Type B pancreatic cell (in vitro differentiated cells): ENCODE data around the gene MAST4. TPM values are rescaled to one million over a fixed set of nuclear protein-coding genes. Genes with fewer than 3 reads are reported as not detected.

Experiments
- DNase-seq: peaks from one replicate; pipeline ENCODE4 v3.0.0; 2021; ENCODE audit warnings: mixed read lengths; ENCODE audit not compliant: unreplicated experiment; ENCODE audit errors: extremely low spot score
- H3K27ac Mint-ChIP-seq: 2 replicates; pipeline ENCODE4 v1.8.0; 2021; ENCODE audit warnings: mild to moderate bottlenecking, mixed read lengths
- H3K27me3 Mint-ChIP-seq: 2 replicates; pipeline ENCODE4 v1.8.0; 2021; ENCODE audit warnings: mixed read lengths
- H3K36me3 Mint-ChIP-seq: 2 replicates; pipeline ENCODE4 v1.8.0; 2021; ENCODE audit warnings: mixed read lengths
- H3K4me1 Mint-ChIP-seq: one replicate; pipeline ENCODE4 v1.8.0; 2021; ENCODE audit warnings: mixed read lengths; ENCODE audit not compliant: unreplicated experiment
- H3K4me3 Mint-ChIP-seq: 2 replicates; pipeline ENCODE4 v1.8.0; 2021; ENCODE audit warnings: mild to moderate bottlenecking, mixed read lengths
- H3K9me3 Mint-ChIP-seq: 2 replicates; pipeline ENCODE4 v1.8.0; 2021; ENCODE audit warnings: mixed read lengths
- CTCF ChIP-seq: fragments of 200-600 bp; sonication (generic); conservative IDR thresholded peaks from 2 replicates; pipeline ENCODE4 v1.5.0; 2021; ENCODE audit warnings: antibody characterized with exemption, mild to moderate bottlenecking
- total RNA-seq: library from RNA; stranded (reverse); gene quantifications from 2 replicates; pipeline ENCODE4 v1.2.1, GENCODE V29; 2021; ENCODE audit warnings: low replicate concordance

Gene MAST4
- total RNA-seq, 1 donor from 2014 or later: 23.0 TPM

DNA sequence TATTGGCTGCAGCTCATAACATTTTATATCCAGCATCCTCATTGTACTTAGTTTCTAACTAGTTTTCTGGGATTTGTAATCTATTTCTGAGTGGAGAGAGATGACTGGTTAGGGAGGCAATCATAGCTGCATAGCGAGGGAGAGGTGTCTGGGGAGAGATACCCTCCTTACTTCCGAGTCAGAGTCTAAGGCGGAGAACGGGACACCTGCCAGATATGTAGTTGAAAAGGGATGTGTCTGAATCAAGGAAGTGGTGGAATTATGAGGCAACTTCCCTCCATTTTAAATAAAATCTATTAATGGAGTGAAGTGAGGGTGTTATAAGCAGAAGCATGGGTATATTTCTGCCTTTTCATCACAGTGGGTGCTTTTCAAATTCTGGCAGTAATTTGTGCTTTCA, 126.5 kb downstream of the MAST4 start:
- no peak overlapping the region for H3K4me3 Mint-ChIP-seq
- H3K27ac Mint-ChIP-seq: no peak overlapping the region
- H3K36me3 Mint-ChIP-seq: no peaks in the 10 kb centered on the region
- DNase-seq: no peak
- peaks cover 12% of the 10 kb centered on the region for H3K4me1 Mint-ChIP-seq
- no peaks in the 10 kb centered on the region for H3K9me3 Mint-ChIP-seq
- no peak for TF ChIP-seq CTCF
- H3K27me3 Mint-ChIP-seq: peaks cover 4% of the 10 kb centered on the region

DNA sequence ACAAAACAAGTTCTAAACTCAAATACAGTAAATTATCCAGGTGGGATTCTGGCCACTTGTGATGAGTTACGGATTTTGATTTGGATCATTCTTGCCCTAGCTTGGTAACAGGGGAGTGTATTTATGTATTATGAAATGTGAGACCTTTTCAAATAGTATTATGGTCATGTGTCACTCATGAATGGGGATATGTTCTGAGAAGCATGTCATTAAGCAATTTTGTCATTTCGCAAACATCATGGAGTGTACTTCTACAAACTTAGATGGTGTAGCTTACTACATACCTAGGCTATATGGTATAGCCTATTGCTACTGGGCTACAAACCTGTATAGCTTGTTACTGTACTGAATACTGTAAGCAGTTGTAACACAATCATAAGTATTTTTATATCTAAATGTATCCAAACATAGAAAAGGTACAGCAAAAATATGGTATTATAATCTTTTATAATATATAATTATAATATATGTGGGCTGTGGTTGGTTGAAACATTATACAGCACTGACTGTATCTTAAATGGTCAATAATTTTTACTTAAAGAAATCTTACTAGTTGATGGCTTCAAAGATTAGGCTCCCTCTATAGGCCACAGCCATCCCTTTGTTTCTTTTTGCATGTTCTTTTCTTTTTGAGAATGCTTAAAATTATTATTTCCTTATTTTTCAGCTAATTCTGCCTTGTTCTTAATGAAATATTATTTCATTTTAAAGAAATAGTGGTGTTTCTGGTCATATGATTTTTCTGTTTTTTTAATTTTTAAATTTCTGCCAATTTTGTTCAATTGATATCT, 128.4 kb downstream of the MAST4 start:
- no peaks in the 10 kb centered on the region for H3K36me3 Mint-ChIP-seq
- peaks cover 7% of the 10 kb centered on the region for H3K27me3 Mint-ChIP-seq
- no peaks in the 10 kb centered on the region for H3K9me3 Mint-ChIP-seq
- peak; percentile 41 for TF ChIP-seq CTCF
- no peaks in the 10 kb centered on the region for H3K4me1 Mint-ChIP-seq
- no peak for DNase-seq
- H3K4me3 Mint-ChIP-seq: no peak overlapping the region
- H3K27ac Mint-ChIP-seq: no peak overlapping the region

GRCh38 chr5:66727630-66728029, 131.4 kb downstream of the MAST4 start:
- no peak overlapping the region for H3K4me3 Mint-ChIP-seq
- DNase-seq: no peak
- H3K27ac Mint-ChIP-seq: no peak overlapping the region
- no peaks in the 10 kb centered on the region for H3K9me3 Mint-ChIP-seq
- no peaks in the 10 kb centered on the region for H3K36me3 Mint-ChIP-seq
- no peaks in the 10 kb centered on the region for H3K4me1 Mint-ChIP-seq
- TF ChIP-seq CTCF: no peak
- peaks cover 10% of the 10 kb centered on the region for H3K27me3 Mint-ChIP-seq

- Mint-ChIP-seq H3K4me3 (no peak overlapping the region), H3K27me3 (peaks cover 10% of the 10 kb centered on the region), H3K36me3 (no peaks in the 10 kb centered on the region), H3K27ac (no peak overlapping the region), H3K9me3 (no peaks in the 10 kb centered on the region), H3K4me1 (no peaks in the 10 kb centered on the region)
- DNase-seq: no peak
- no peak for TF ChIP-seq CTCF
These were observed 131.9 kb downstream of the MAST4 start for GRCh38 chr5:66728049-66728448.

DNA sequence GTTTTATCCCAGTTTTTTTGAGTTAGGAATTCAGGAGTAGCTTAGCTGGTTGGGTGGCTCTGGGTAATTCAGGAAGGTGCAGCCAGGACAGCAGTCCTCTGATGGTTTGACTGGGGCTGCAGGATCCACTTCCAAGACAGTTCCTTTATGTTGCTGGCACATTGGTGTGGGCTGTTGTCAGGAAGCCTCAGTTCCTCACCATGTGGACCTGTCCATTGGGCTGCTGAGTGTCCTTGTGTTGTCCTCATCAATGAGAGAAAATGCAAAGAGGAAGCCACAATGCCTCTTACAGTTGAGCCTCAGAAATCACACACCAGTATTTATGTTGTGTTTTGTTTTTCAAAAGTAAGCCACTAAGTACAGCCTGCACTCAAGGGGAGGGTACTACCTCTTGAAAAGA, 140.9 kb downstream of the MAST4 start:
- peaks cover 10% of the 10 kb centered on the region for H3K4me1 Mint-ChIP-seq
- H3K9me3 Mint-ChIP-seq: no peaks in the 10 kb centered on the region
- no peak overlapping the region for H3K27ac Mint-ChIP-seq
- no peaks in the 10 kb centered on the region for H3K36me3 Mint-ChIP-seq
- no peak for DNase-seq
- H3K4me3 Mint-ChIP-seq: no peak overlapping the region
- H3K27me3 Mint-ChIP-seq: peaks cover 2% of the 10 kb centered on the region
- no peak for TF ChIP-seq CTCF
